ENCODE results near the gene RABGAP1L. TPM values are rescaled to one million over a fixed set of nuclear protein-coding genes. Genes with fewer than 3 reads are reported as not detected.

The RABGAP1L gene
- total and polyA plus RNA-seq, 2 of the 8 experiments (the other 6 are each of a cell fraction or from before 2014, with no cell fraction given): 33.3 to 156 TPM

GRCh38 chr1:174748586-174748985, 589.3 kb downstream of the RABGAP1L start (continued):
- TF ChIP-seq USF2 (IDR thresholded peaks at IDR 0.05; ENCODE audit: low read length): no peak
- no peak for TF ChIP-seq RFX5 (IDR thresholded peaks at IDR 0.05; ENCODE audit: borderline replicate concordance, low read depth, low read length)
- no peak for TF ChIP-seq RNF2 (IDR thresholded peaks at IDR 0.05; ENCODE audit: borderline replicate concordance, low read depth, low read length, missing control alignments, poor library complexity, severe bottlenecking)
- no peak for TF ChIP-seq EP300 (IDR thresholded peaks at IDR 0.05; ENCODE audit: borderline replicate concordance in 1 of 2, low read depth in 2 of 2, low read length in 2 of 2)
- TF ChIP-seq SAP30 (IDR thresholded peaks at IDR 0.05; ENCODE audit: insufficient read depth, insufficient replicate concordance, low read length): no peak
- TF ChIP-seq POU5F1 (IDR thresholded peaks at IDR 0.05; ENCODE audit: low read depth, low read length): no peak
- no peak for TF ChIP-seq ZNF274 (IDR thresholded peaks at IDR 0.05; ENCODE audit: borderline replicate concordance, extremely low read depth, low read length)
- no peak for TF ChIP-seq SIN3A (conservative IDR thresholded peaks at IDR 0.05 in 1 of 2, IDR thresholded peaks at IDR 0.05 in 1 of 2; ENCODE audit: low read depth in 1 of 2, low read length in 2 of 2)
- TF ChIP-seq TEAD4 (IDR thresholded peaks at IDR 0.05; ENCODE audit: low read depth, low read length): no peak

Data from H1 (cell line).